GM19240 (cell line): Measurements from ENCODE around the gene FAM20C.
"Not testable (repeated sequence)": the region's sequence is repeated elsewhere in the genome, so short reads cannot be mapped to it uniquely, and the experiment has no call there.

Source experiments
- DNase-seq: peaks from one replicate; pipeline ENCODE4 v3.0.0; 2011; ENCODE audit warnings: low spot score; ENCODE audit not compliant: insufficient read length

Gene FAM20C

GRCh38 chr7:173209-173918 is 19.0 kb upstream of the FAM20C start:
- no peak for DNase-seq

DNA sequence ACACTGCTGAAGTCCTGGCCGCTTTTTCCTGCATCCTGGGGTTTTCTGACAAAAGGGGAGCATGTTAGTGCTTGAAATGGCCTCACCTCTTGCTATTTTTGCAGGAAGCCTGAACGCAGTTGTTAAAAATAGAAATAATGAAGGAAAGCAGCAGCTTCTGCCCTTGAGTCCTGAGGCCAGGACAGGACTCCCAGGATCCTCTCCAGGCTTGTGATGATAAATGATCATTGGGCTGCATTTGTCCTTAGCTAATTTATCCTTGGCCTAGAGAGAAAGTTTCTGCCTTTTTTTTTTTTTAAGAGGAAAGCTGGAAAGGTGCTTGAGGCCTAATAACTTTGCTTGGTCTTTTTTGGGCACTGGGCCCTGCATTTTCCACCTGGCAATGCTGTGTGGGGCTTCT is 17.7 kb upstream of the FAM20C start:
- no peak for DNase-seq

DNA sequence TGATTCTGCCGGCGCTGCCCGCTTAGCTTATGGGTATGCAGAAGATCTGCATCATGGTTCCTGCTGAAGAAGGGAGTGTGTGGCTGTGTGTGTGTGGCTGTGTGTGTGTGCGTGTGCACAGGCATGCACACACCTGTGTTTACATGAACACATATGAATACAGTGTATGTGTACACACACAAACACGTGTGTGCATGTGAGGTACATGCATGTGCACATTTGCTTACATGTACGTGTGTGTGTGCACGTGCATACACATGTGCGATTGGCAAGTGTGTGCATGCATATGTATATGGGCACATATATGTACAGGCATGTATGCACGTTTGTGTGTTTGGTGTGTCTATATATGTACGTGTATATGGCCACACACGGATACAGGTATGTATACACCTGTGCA is 16.4 kb upstream of the FAM20C start:
- no peak for DNase-seq

- DNase-seq, result no peak
These were observed 16.0 kb upstream of the FAM20C start for GRCh38 chr7:176381-176780.

DNA sequence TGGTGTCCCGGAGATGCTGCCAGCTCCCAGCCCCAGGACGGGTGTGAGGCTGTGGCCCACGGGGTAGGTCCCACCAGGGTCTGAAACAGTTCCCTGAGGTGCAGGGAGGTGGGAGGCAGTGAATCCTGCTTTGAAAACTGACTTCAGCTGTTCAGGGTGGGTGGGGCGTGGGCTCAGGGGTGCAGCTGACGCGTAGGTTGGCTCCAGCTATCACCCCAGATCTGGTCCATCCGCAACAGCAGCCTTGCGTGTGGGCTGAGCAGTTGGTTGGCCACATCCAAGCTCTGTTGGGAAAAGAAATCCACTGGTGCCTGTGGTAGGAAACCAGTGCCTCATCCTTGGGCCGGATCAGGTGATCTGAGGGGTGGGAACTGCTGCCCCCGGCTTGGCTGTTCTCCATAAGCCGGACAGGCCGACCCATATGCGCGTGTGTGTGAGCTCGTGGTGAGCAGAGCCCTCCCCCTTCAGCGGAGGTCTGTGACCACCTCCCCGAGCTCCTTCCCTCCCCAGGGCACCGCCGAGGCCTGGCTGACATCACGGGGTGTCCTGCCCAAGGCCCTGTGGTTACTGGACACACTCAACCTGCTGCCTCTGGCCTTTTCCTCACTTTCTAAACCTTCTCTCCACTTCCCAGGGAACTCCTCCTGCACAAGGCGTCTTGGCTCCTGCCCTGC is 15.4 kb upstream of the FAM20C start:
- DNase-seq, result no peak

DNA sequence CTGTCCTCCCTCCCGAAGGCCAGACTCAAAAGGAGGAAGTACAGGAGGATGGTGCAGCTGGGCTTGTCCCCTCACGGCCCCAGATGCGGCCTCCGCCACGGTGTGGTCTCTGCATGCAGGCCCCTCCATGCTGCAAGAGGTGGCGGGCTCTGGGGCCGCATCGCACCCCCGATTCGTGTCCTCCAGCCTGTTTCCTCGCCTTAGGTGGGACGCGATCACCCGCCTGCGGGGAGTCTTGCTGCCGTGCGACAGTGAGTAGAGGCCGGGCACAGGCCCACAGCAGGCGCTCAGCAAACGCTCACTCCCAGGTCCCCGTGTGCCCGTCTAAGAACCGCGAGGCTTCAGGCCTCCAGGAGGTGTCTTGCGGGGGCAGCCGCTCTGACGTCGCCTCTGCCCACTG is 13.9 kb upstream of the FAM20C start:
- DNase-seq, result no peak

DNA sequence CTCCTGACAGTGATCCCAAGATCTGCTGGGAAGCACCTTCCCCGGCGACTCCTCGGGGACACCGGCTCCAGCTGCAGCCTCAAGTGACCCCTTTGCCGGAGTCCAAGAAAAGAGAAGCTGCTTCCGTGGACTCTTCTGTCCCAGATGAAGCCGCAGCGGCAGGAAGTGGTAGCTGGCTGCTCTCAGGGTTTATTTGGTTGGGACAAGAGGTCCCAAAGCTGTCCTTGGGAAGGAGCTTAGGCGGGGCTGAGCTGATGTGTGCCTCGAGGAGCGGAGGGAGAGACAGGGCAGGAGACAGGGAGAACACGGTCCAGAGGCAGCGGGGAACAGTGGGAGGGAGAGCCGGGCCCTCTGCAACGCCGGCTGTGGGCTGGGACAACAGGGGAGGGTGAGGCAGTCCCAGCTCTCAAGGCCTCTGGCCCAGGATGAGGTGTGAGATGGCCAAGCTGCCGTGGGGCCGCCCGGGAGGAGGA is 13.1 kb upstream of the FAM20C start:
- DNase-seq, result no peak

DNA sequence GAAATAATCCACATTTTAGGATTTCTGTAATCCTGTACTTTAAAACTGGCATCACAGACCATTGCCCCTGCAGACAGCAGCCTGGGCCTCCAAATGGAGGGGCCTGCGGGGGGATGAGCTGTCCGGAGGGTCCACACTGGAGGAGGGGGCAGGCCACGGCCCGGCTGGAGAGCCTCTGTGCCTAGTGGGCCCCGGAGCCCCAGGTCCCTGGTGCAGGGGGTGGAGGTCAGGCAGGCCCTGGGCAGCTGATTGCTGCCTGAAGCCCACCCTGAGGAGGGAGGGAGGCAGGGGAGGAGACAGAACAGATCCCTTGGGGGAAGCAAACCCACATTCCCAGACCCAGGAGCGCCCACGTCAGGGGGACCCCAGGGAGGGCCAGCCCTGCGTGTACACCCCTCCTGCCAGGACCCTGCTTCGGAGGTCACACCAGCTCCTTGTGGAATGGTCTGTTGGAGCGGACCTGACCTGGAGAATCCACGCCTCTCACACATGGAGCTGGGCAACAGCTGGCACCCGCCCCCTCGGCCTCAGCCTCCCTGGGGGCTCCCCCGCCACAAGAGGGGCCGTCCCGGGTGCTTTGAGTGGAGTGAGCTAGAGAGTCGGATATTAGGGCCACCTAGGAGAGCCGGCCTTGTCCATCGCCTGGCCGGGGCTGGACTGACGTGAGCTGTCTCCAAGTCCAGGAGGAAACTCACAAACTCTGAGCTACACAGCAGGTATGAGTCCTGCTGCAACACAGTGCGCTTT is 12.2 kb upstream of the FAM20C start:
- no peak for DNase-seq

DNA sequence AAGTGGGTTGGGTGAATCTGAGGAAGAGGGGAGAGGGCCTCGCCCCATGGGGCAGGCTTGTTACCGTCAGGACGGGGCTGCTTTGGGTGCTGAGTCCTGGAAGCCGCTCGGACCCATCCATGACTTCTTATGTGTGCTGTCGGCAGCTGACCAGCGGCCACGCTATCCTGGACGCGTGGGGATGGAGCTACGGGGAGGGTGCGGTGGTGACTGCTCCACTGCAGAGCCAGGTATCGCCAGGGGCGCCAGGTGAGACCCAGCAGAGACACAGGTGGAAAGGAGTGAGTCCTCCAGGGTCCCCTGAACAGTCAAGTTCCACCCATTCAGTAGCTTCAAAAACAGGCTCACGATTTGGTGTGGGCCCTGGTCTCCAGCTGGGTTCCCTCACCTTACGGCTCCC is 10.6 kb upstream of the FAM20C start:
- no peak for DNase-seq

DNA sequence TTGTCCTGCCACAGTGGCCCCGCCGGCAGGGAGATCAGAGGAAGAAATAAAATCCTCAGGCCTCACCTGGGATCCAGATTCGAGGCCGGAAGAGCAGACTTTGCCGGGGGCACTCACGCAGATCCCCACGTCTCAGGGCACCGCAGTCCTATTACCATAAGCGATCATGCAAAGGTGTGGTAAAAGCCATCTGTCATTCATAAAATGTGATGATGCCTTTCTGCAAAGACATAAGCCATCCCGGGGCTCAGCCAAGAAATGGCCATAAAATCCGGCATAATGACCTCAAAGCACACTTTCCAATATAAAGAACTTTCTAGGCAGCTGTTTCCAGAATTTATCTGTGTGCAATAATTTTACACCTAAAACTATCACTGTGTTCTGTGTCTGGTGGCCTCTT is 9.9 kb upstream of the FAM20C start:
- DNase-seq, result not testable (repeated sequence)

- no peak for DNase-seq
These were observed 8.7 kb upstream of the FAM20C start for GRCh38 chr7:183496-184292.

DNA sequence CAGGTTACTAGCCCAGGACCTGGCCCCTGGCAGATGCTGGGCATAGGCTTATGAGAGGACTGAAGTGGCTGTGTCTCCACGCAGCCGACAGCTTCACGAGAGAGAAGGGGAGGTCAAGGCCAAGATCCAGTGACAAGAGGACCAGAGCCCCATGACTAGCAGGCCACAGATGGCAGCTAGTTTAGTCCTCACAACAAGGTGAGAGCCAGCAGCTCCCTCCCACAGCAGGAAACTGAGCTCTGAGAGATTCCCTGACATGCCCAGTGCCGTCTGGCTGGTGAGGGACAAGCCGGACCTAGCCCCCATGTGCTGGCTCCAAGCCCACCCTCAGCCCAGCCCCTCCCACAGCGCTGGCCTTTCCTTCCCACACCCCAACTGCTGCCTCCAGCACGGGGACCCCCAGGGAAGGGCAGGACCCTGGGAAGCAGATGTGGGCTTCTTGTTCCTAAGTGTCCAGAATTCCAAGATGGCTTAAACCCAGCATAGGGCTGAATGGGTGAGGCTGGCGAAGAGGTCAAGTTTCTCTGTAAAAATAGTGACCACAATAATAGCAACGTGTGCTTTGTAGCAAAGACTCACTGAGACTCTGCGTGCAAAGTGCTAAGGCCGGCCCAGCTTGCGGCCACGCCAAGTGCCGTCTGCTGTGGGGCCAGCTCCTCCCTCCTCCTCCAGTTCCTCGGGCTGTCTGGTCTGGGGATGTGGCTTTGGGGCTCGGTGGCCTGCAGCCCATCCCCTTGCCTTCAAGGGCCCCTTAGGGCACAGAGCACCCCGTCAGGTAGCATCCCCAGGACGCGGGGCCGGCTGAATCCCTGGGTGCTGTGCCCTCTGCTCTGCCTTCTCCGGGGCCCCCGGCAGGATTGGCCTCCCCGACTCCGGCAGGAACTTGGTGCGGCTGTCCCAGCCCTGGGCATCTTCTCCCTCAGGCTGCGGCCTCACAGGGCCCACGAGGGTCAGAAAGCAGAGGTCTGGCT is 7.8 kb upstream of the FAM20C start:
- DNase-seq, result no peak

GRCh38 chr7:186516-187113 is 5.8 kb upstream of the FAM20C start:
- no peak for DNase-seq

GRCh38 chr7:187227-187927 is 5.0 kb upstream of the FAM20C start:
- no peak for DNase-seq

DNA sequence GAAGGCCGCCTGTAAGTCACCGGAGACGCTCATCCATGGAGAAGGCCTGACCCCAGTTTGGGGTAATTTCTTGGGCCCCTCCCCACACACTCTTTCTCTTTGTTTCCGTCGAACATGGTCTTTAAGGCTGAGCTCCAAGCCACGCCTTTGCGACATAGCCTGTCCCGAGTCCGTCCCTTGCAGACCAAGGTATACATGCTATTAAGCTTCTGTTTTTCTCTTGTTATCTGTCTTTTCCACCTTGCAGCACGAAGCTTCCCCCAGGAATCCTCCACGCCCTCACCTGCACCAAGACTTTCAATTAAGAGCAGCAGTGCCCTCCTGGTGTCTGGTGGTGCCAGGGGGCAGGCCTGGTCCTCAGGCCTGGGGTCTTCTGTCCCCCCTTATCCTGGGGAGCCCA is 4.2 kb upstream of the FAM20C start:
- DNase-seq, result no peak

GRCh38 chr7:188727-189500 is 3.5 kb upstream of the FAM20C start:
- no peak for DNase-seq

DNA sequence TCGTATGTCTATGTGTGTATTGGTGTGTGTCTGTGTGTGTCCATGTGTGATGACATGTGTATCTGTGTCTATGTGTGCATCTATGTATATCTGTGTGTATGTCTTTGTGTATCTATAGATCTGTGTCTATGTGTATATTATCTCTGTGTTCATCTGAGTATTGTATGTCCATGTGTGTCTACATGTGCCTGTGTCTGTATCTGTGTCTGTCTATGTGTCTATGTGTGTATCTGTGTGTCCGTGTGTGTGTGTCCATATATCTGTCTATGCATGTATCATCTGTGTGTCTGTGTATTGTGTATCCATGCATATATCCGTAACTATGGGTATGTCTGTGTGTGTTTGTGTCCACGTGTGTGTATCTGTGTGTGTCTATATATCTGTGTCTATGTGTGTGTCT is 2.7 kb upstream of the FAM20C start:
- no peak for DNase-seq

- no peak for DNase-seq
These were observed 2.2 kb upstream of the FAM20C start for GRCh38 chr7:190196-190595.
